GM18511 (cell line): ENCODE data around the gene SLC6A9.

Experiments
- ATAC-seq: cut with Tn5 transposase; IDR thresholded peaks from one replicate; pipeline ENCODE4 v1.9.1; 2021; ENCODE audit warnings: mild to moderate bottlenecking, moderate library complexity; ENCODE audit not compliant: unreplicated experiment

Gene SLC6A9

GRCh38 chr1:44029911-44030604 lies 1.2 kb downstream of the SLC6A9 start:
- peak; percentile 82 for ATAC-seq

- ATAC-seq: peak; percentile 34
Measured at GRCh38 chr1:44029260-44029910, 1.9 kb downstream of the SLC6A9 start.

DNA sequence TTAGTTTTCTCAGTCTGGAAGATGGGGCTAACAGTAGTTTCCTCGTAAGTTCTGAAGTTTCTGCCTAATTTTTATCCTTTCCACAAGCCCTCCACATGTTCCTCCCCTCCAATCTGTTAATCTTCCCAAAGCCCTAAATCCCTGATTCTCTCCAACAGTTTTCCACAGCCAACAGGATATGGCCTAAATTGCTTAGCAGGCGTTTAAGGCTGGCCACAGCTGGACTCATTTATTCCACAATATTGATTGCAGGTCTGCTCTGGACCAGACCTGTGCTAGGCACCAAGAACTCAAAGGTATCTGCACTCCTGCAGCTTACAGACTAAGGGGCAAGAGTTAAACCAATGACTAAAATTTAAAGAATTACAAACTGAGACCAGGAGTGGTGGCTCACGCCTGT lies 3.9 kb downstream of the SLC6A9 start:
- ATAC-seq: no peak

- no peak for ATAC-seq
Measured at GRCh38 chr1:44025816-44026215, 5.4 kb downstream of the SLC6A9 start.

GRCh38 chr1:44024903-44025525 lies 6.2 kb downstream of the SLC6A9 start:
- ATAC-seq: no peak

- ATAC-seq: no peak
Measured at GRCh38 chr1:44024031-44024902, 7.0 kb downstream of the SLC6A9 start.

DNA sequence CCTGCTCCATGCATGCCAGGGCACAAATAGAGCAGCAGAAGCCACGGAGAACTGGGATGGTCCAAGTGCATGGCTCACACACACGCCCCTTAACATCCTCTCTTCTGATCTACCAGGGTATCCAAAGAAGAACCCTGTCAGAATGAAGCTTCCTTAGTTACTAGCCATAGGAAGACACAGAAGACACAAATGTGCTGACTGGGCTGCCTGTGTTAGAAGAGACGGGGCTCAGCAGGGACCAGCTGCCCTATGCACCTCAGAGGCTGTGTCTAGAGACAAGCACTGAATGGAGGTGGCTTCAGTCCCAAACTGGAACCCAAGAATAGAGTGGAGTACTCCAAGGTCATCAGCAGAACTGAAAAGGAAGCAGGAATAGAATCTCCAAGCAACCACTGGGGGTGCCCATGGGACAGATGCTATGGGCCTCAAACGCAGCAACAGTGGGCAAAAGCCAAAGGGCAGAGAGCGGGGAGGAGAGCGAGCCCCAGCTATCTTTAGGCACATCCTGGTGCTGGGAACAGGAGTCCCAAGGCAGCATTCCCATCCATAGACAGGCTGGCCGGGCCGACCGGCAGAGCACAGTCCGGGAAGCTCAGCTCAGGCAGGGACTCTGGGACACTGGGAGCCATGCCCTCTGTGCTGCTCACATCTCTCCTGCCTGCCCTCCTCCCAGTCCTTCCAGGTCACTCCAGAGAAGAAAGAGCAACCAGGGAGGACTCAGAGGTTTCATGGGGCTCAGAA lies 9.5 kb downstream of the SLC6A9 start:
- ATAC-seq: no peak

GRCh38 chr1:44021156-44021555 lies 10.1 kb downstream of the SLC6A9 start:
- ATAC-seq: no peak

GRCh38 chr1:44020464-44020863 lies 10.8 kb downstream of the SLC6A9 start:
- ATAC-seq: no peak

DNA sequence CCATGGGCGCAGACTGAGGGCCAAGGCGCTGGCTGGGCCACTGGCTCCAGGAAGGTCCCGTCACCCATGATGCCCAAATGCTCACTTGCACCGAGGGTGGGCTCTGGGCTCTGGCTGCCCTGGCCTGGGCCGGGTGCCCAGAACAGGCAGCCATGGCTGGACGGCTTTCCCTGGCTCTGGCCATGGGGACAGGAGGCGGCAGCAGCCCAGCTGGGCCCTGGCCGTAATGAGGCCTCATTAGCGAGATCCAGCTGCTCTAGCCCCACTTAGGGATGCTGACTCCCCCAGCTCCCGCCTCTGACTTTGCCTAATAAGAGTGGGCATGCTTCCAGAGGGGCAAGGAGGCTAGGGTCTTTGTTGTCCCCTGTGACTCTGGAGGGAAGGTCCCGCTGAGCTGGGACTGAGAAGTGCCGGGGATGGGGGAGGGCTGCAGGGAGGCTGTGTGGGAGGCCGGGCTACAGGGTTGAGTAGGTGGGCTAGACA lies 11.8 kb downstream of the SLC6A9 start:
- ATAC-seq: no peak

DNA sequence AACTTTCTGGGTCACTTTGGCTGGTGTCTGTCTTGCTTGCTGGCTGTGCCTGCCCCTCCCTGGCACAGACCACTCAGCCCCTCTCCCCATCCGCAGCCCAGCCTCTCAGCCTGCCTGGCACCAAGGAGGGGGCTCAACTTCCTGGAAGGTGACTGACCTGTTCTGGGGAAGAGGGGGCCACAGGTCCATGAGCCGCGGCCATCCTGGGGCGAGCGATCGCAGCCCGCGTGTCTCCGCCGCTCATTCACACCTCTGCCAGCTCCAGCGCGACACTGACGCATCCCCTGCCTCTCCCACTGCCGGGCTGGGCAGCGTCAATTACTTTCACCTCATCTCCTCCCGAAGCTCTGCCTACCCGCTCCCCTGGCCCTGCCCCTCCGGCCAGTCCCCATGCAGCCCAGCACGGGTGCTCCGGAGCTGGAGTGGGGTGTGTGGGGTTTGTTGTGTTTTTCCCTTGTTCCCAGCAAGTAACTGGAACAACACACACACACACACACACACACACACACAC lies 14.3 kb downstream of the SLC6A9 start:
- ATAC-seq: no peak

DNA sequence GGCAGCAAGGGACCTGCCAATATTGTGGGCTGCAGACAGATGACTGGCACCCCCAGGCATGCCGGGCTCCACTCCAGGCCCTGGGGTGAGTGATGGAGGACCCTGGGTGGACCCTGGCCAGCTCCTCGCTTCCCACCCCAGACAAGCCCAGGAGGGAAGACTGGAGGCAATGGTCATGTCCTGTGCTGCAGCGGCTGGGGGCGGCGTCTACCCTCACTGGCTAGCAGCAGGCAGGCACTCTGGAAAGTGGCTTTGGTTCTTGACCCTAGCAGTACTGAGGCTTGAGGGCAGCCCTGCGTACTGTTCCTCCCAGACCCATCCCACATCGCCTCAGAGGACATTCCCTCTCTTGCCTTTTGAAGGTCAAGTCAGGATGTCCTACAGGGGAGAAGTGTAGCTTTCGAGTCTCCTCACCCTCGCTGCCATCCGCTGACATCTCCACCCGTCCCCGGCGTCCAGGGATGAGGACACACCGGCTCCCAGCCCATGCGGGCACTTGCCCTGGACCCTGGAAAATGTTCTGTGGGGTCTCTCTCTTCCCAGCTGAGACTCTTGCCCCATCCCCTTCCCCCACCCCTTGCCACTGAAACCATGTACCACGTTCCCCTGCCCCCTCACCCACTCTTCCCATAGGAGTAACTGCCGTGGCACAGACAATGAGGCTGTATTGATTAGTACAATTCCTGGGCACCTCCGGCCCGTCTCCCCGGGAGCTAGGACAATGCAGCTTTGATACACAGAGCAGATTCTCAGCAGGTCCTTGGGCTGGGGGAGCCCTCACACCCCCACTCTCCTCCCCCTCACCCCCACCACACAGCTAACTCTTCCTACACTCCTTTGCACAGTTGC lies 15.0 kb downstream of the SLC6A9 start:
- no peak for ATAC-seq

- no peak for ATAC-seq
Measured at GRCh38 chr1:44015206-44015605, 16.1 kb downstream of the SLC6A9 start.

DNA sequence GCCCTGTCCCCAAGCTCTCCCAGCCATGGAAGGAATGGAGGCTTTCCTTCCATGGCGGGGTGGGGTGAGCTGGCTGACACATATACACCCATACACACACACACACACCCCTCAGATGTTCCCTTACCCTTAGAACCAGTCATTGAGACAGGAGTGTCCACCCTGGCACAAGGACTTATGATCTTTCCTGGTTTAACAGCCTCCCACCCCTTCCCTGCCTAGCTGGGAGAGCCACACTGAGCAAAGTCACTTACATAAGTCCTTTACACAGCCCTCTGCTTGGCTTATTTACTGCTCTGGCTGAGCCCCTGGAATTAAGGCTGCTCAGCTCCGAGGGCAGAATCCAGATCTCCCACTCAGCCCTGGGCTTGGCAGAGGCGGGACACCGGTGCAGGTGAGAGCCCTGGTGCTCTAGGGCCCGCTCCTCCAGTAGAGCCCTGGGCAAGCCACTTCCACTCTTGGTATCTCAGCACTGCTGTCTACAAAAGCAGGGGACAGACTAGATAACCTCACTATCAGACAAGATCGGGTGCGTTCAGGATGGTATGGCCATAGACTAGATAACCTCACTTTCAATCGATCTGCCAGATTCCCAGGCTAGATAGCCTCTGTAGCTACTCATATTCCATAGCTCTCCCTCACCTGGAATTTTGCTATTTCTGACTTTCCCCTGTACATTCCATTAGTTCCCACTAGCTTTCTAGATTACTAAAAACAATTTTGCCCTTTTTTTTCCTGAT lies 16.7 kb downstream of the SLC6A9 start:
- ATAC-seq: no peak

DNA sequence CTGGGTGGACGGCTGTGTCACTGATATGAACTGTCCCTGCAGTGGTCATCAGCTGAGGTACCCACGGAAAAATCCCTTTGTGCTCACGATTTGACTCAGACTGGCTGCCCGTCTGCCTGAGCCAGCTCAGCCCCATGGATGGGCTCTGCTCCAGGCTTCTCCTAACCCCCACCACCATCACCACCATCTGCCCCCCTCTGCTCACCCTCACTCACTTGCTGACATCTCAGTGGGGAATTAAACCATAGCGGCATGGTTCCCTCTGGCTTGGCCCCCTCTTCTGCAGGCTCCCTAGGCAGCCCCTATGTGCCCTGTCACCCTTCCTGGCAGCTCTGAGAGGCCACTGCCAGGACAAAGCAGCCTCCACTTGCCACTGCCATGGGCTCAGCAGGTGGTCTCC lies 17.3 kb downstream of the SLC6A9 start:
- no peak for ATAC-seq

- no peak for ATAC-seq
Measured at GRCh38 chr1:44012941-44013609, 18.2 kb downstream of the SLC6A9 start.

DNA sequence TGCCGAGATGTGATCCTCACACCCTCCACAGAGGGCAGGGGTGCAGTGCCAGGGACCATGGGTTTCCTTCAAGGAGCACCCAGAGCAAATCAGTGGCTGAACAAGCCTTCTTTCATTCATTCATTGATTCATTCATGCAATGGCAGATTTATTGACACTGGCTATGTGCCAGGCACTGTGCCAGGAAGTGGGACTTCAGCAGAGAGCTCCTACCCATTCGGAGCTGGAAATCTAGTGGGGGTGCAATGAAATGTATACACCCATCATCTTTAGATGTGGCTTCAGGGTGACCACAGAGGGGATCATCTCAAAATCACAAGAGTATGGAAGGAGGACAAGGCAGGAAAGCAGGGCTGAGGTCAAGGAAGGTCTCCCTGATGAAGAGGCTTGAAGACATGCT lies 18.9 kb downstream of the SLC6A9 start:
- ATAC-seq: no peak

DNA sequence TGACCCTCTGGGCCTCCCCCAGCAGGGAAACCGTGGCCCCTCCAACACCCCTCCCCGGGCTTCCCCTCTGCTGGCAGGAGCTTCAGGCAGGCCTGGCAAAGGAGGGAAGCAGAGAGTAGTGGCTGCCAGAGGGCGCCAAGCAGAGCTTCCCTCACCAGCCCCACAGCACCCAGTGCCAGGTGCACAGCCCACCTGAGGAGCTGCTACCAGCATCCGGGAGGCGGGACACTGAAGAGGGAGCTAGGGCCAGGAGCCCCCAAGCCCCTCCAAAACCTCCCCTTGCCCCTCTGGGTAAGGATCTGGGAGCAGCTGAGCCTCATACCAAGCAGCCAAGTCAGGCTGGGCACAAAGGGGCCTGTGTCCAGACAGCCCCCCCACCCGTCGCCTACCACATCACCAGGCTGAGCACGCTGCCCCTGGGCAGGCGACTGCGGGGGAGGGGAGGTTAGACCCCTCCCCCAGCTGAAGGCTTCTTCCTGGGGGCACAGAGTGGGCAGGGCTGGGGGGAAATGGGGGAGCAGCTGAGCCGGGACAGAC lies 20.3 kb downstream of the SLC6A9 start:
- no peak for ATAC-seq
